ENCODE data around the gene SERPINB1.
A peak's percentile ranks its signal among the peaks of the same experiment; 100 is the strongest.
"Not testable (repeated sequence)": the region's sequence is repeated elsewhere in the genome, so short reads cannot be mapped to it uniquely, and the experiment has no call there.

SERPINB1 gene

GRCh38 chr6:2865694-2866151 lies 24.1 kb upstream of the SERPINB1 start:
- DNase-seq: no peak

- no peak for DNase-seq
These were observed 23.6 kb upstream of the SERPINB1 start for GRCh38 chr6:2865270-2865669.

GRCh38 chr6:2863901-2864300 lies 22.2 kb upstream of the SERPINB1 start:
- DNase-seq: no peak

- peak in 1 of 2 experiments; percentile 33 for DNase-seq
These were observed 21.1 kb upstream of the SERPINB1 start for GRCh38 chr6:2862712-2863181.

GRCh38 chr6:2861822-2862164 lies 20.1 kb upstream of the SERPINB1 start:
- no peak for DNase-seq

GRCh38 chr6:2861060-2861821 lies 19.6 kb upstream of the SERPINB1 start:
- no peak for DNase-seq

GRCh38 chr6:2860706-2861059 lies 19.0 kb upstream of the SERPINB1 start:
- DNase-seq: not testable (repeated sequence)

- DNase-seq: not testable (repeated sequence)
These were observed 18.4 kb upstream of the SERPINB1 start for GRCh38 chr6:2859798-2860705.

GRCh38 chr6:2859185-2859700 lies 17.6 kb upstream of the SERPINB1 start:
- DNase-seq: no peak

GRCh38 chr6:2857580-2858337 lies 16.1 kb upstream of the SERPINB1 start:
- DNase-seq: no peak

- DNase-seq: no peak
These were observed 15.5 kb upstream of the SERPINB1 start for GRCh38 chr6:2857185-2857579.

GRCh38 chr6:2855061-2855519 lies 13.4 kb upstream of the SERPINB1 start:
- DNase-seq: no peak

- no peak for DNase-seq
These were observed 12.8 kb upstream of the SERPINB1 start for GRCh38 chr6:2854396-2854982.

- no peak for DNase-seq
These were observed 12.2 kb upstream of the SERPINB1 start for GRCh38 chr6:2853769-2854395.

GRCh38 chr6:2853378-2853768 lies 11.7 kb upstream of the SERPINB1 start:
- DNase-seq: not testable (repeated sequence)

- no peak for DNase-seq
These were observed 11.3 kb upstream of the SERPINB1 start for GRCh38 chr6:2852921-2853322.

GRCh38 chr6:2852514-2852855 lies 10.8 kb upstream of the SERPINB1 start:
- DNase-seq: no peak

- DNase-seq: peak in 1 of 2 experiments; percentile 42
These were observed 10.3 kb upstream of the SERPINB1 start for GRCh38 chr6:2851727-2852513.

- DNase-seq: no peak
These were observed 9.0 kb upstream of the SERPINB1 start for GRCh38 chr6:2850538-2851113.

- peak; percentile 73 to 89 for DNase-seq
These were observed 7.2 kb upstream of the SERPINB1 start for GRCh38 chr6:2848851-2849250.

GRCh38 chr6:2845880-2846208 lies 4.2 kb upstream of the SERPINB1 start:
- DNase-seq: no peak

All from NCI-H526 (cell line).